Measurements from ENCODE around the gene TCERG1L. TPM values are rescaled to one million over a fixed set of nuclear protein-coding genes. Genes with fewer than 3 reads are reported as not detected.
"Not testable (repeated sequence)": the region's sequence is repeated elsewhere in the genome, so short reads cannot be mapped to it uniquely, and the experiment has no call there.

Gene TCERG1L
- total RNA-seq, 2 donors from 2014 or later = 0.45 to 0.68 TPM

DNA sequence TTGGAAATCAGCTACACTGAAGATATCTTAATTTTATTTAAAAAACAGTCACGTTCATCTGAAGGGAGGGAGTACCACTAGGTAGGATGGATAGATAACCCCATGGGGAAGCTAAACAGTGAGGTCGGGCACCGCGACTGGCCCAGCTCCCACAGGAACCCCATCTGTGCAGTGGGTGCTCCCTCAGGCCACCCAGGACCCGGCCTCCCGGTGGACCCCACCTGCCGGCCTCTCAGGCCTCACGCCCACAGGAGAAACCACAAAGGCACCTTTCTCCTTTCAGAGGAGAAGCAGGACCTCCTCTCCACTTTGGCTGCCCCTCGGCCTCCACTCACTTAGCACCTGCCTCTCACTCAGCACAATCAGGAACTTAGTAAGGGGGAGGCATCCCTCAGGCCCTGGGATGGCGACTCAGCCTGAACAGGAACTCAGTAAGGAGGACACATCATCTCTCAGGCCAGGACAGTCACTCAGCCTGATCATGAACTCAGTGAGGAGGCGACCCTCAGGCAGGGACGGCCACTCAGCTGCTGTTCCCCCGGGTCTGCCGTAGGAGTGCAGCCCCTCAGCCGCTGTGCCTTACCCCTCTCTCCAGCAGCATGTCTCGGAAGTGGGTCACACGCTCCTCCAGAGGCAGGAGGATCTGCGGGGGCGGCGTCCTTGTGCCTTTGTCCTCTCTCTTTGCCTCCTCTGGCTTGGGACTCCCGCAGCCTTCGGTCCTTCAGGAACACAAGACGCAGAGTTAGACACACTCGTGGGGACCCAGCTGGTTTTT, 195.1 kb downstream of the TCERG1L start:
- Mint-ChIP-seq H3K9me3 (no peaks in the 10 kb centered on the region), H3K27ac (peak overlapping the region; percentile 60 to 69), H3K36me3 (no peaks in the 10 kb centered on the region)
- DNase-seq (ENCODE audit: low spot score in 2 of 2) (no peak), ATAC-seq (no peak)

DNA sequence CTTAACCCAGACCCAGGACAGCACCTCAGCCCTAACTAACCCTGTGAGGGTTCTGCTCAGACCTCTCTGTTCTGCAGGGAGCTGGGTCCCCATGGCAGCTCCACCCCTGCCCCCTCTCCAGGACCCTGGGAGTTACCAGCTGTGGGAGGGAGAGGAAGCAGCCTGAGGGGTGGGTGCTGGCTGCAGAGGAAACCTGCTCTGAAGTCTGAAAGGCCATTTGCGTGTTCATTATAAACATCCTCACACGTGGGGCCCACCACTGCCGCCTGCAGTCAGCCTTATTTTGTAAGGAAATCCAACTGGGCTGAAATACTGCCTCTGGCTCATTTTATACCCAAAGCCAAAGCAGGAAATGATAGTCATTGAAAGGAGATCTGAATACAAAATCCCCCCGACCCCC, 195.7 kb downstream of the TCERG1L start:
- H3K27ac Mint-ChIP-seq = peak overlapping the region in 1 of 2 donors; percentile 22
- DNase-seq (ENCODE audit: low spot score in 2 of 2) (no peak), ATAC-seq (no peak)
- no peaks in the 10 kb centered on the region for H3K36me3 Mint-ChIP-seq
- no peaks in the 10 kb centered on the region for H3K9me3 Mint-ChIP-seq

DNA sequence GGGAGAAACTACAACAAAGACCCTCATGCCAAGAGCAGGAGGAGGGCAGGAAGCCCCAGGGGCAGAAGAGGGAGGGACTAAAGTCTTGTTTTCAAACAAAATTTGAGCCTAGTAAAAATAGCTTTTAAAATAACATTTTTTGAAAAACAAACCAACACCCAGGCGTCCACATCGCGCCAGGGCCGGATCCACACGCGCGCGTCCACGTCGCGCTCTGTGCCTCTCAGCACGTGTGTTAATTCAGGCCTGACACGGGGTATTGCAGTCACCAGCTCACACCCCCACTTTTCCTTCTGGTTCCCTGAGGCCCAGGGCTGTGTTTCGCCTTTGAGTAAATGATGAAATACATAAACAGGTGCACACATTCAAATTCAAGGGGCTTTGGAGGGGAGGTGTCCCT, 196.2 kb downstream of the TCERG1L start:
- H3K9me3 Mint-ChIP-seq = no peaks in the 10 kb centered on the region
- H3K27ac Mint-ChIP-seq = no peak overlapping the region
- DNase-seq (ENCODE audit: low spot score in 2 of 2) (no peak), ATAC-seq (no peak)
- no peaks in the 10 kb centered on the region for H3K36me3 Mint-ChIP-seq

DNA sequence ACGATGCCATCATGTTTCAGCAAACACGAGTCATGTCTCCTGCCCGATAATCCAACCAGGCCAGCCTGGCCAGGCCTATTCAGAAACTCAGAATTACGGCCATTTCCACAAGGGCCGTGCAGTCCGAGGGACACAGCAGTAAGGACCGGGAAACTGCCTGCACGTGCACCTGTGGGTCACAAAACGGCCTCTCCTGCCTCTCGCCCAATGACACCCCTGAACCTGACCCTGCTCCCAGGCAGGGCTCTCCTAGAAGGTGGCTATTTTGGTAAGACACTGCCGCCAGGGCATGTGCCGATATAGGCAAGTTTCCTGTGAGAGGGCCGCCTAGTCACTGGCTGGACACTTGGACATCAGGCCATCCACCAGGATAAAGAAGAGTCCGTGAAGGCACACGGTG, 196.7 kb downstream of the TCERG1L start:
- no peaks in the 10 kb centered on the region for H3K9me3 Mint-ChIP-seq
- no peak for ATAC-seq
- no peaks in the 10 kb centered on the region for H3K36me3 Mint-ChIP-seq
- no peak overlapping the region for H3K27ac Mint-ChIP-seq
- no peak for DNase-seq (ENCODE audit: low spot score in 2 of 2)

DNA sequence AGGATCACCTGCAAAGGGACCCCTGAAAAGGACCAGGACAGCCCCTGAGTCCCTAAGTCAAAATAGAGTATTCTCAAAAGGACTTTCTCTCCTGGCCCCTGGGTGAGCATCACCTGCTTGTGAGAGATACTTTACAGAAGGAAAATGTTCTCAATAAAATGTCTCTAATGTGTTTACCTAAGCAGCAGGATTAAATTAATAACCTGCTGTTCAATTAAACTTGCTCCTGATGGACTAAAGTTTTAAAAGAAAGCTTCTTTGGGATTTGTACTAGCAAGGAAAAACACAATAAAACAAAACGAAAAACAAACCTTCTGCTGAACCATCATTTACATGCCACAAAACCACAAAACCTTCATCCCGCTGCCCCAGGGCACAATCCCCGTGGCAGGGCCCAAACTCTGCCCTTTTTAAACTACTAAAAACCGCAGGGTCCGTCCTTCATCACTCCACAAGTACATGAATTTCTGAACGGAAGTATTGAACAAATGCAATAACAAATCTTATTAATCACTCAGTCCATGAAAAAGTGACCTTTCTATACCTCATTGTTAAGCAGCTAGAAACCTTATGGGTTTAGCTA, 197.7 kb downstream of the TCERG1L start:
- DNase-seq (ENCODE audit: low spot score in 2 of 2) (no peak), ATAC-seq (no peak)
- H3K9me3 Mint-ChIP-seq = peaks cover 0 to 3% of the 10 kb centered on the region in 2 donors
- no peak overlapping the region for H3K27ac Mint-ChIP-seq
- no peaks in the 10 kb centered on the region for H3K36me3 Mint-ChIP-seq

DNA sequence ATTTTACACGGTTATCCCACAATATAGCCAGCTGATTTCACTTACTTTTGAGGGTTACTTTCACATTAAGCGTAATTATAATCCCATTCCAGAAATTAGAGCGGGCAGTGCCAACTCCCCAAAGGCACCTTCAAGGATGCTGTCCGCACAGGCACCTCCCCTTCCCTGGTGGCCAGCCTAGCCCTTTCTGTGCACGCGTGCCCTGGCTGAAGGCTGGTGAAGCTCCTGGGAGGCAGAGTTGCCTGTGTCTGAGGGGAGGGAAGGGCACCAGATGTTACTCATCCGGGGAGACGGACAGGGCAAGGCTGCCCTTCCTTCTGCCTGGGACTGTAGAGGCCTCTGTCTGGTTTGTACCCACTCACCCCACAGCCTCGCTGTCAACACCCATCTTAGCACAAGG, 198.4 kb downstream of the TCERG1L start:
- no peaks in the 10 kb centered on the region for H3K36me3 Mint-ChIP-seq
- DNase-seq (ENCODE audit: low spot score in 2 of 2) (no peak), ATAC-seq (no peak)
- H3K9me3 Mint-ChIP-seq = peaks cover 0 to 3% of the 10 kb centered on the region in 2 donors
- no peak overlapping the region for H3K27ac Mint-ChIP-seq

DNA sequence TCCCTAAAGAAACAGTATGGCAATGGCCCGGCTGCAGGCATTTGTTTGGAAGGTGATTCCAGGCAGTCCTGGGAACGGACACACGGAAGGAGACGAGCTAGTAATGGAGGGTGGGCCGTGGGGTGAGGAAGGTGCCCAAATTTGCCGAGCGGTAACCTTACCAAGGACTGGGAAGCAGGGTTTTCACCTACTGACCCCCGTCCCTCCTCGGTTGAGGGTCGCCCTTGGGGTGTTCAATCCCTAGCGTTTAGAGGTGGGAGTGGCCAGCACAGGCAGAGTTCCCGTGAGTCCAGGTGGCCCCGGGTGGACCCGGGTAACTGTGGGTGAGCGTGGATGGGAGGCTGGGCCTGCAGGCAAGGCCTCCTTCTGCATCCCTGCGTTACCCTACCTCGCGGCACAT, 198.8 kb downstream of the TCERG1L start:
- Mint-ChIP-seq H3K27ac (peak overlapping the region in 1 of 2 donors; percentile 50), H3K36me3 (no peaks in the 10 kb centered on the region), H3K9me3 (peaks cover 0 to 6% of the 10 kb centered on the region in 2 donors)
- no peak for ATAC-seq
- DNase-seq (ENCODE audit: low spot score in 2 of 2) = no peak

DNA sequence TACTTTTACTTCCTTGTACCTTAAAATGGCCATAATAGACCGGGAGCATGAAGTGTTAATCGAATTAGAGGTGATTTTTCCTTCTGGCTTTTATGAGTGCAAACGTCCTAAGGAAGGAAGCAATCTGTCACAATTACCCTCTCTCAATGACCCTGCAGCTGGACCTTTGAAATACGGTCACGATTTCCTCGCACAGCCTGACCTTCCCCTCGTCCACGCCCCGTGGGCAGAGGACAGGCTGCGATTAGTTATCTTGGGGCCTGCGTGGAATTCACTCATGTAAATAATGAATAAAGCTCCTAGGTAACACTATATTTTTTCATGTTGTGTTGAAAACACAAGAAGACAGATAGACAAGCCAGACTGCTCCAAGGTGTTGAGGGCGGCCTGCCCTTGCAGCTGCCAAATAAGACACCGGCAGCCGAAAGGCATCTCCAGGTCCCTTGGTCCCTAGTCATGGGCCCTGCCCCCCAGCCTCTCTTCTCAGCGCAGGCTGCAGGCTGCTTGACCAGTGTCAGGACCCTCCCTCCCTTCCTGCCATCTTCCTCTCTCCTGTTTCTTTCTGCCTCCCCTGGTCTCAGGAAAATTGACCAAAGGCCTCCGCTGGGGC, 199.9 kb downstream of the TCERG1L start:
- Mint-ChIP-seq H3K27ac (no peak overlapping the region), H3K36me3 (no peaks in the 10 kb centered on the region), H3K9me3 (peaks cover 0 to 10% of the 10 kb centered on the region in 2 donors)
- ATAC-seq (no peak), DNase-seq (ENCODE audit: low spot score in 2 of 2) (no peak)

DNA sequence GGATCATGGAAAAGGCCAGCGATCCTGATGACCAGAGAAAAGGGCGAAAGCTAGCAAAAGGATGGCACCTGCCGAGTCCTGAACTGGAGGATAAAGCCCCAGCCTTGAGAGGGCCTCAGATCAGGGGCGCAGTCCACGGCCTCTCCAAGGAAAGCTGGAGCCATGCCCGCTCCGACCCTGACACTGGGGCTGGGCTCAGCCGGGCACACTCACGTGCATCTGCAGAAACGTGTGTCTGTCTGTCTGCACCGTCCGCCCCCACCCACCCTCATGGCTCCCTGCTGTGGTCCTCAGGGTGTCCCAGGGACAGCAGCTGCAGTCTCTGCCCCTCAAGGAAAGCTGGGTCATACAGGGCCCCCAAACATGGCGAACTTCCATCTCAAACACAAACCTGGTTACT, 200.5 kb downstream of the TCERG1L start:
- ATAC-seq (no peak), DNase-seq (ENCODE audit: low spot score in 2 of 2) (no peak)
- H3K36me3 Mint-ChIP-seq = no peaks in the 10 kb centered on the region
- H3K27ac Mint-ChIP-seq = no peak overlapping the region
- H3K9me3 Mint-ChIP-seq = peaks cover 0 to 10% of the 10 kb centered on the region in 2 donors

DNA sequence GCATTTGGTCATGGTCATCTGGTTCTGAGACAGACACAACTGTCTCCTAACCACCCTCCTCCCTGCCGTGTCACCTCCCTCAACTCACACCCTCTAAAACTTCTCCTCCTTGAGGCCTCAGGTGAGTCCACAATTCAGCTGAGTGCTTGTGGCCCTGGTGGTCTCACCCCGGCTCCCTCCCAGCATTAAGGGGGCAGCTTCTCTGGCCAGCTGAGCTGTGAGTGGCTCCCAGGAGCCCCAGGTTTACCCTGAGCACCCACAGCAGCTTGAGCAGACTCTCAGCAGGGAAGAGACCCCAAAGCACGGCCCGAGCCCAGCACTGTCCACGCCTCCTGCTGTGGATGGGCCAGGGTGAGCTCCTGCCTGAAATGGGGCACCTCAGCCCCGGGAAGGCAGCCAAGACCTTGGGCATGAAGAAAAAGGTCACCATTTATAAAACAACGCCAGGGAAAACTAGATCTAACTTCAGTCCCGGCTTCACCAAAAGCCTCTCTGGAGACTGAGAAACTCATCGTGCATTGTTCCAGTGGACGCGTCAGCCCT, 201.2 kb downstream of the TCERG1L start:
- peaks cover 0 to 10% of the 10 kb centered on the region in 2 donors for H3K9me3 Mint-ChIP-seq
- no peak for DNase-seq (ENCODE audit: low spot score in 2 of 2)
- H3K36me3 Mint-ChIP-seq = no peaks in the 10 kb centered on the region
- ATAC-seq = no peak
- H3K27ac Mint-ChIP-seq = no peak overlapping the region

DNA sequence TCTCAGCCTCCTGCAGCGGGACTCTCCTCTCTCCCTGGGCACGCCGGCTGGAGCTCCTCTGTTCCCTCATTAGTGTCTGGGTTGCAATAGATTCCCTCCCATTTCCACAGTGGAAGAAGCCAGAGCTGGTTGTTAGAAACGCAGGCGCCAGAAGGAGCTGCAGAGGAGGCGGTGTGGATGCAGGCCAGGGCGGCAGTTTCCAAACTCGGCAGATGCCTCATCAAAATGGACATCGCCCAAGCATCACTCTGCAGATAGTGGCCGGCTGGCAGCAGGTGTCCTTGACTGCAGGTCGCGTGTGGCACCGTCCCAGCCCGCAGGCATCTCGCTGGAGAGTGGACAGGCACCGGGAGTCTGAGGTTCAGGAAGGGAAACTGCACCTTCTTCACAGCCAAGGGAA, 201.8 kb downstream of the TCERG1L start:
- DNase-seq (ENCODE audit: low spot score in 2 of 2) (no peak), ATAC-seq (no peak)
- no peaks in the 10 kb centered on the region for H3K36me3 Mint-ChIP-seq
- H3K9me3 Mint-ChIP-seq = peaks cover 0 to 10% of the 10 kb centered on the region in 2 donors
- no peak overlapping the region for H3K27ac Mint-ChIP-seq

DNA sequence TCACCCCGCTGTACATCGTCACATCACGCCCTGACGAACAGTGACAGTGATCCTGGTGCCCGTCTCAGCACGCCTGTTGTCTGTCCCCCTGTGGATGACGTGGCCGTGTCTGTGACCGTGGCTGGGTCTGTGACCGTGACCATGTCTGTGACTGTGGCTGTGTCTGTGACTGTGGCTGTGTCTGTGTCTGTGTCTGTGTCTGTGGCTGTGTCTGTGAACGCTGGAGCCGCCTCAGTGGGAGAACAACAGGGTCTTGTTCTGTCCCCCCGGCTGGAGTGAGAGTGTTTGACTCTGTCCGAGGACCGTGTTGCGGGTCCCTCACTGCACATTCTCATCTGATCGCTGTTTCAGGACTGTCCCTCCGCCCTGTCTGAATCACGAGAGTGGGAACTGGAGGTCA, 202.2 kb downstream of the TCERG1L start:
- Mint-ChIP-seq H3K9me3 (peaks cover 0 to 10% of the 10 kb centered on the region in 2 donors), H3K36me3 (no peaks in the 10 kb centered on the region), H3K27ac (no peak overlapping the region)
- ATAC-seq (no peak), DNase-seq (ENCODE audit: low spot score in 2 of 2) (no peak)

DNA sequence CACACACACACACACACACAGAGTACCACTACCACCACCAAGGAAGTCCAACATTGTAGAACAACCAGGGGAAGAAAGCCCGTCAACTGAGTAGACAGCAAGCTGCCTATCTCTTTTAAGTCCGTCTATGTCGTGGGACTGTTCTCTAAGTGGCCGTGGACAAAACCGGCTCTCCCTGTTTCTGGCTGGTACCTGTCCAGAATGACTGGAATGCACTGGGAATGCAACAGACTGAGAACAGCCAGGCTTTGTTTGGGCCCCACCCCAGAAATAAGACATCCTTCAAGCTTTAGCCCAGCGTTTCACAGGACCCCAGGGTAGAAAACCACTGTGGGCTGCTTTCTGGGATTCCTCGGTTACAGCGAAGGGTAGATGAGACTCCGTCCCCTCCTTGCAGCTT, 203.6 kb downstream of the TCERG1L start:
- peaks cover 0 to 10% of the 10 kb centered on the region in 2 donors for H3K9me3 Mint-ChIP-seq
- H3K27ac Mint-ChIP-seq = no peak overlapping the region
- no peaks in the 10 kb centered on the region for H3K36me3 Mint-ChIP-seq
- ATAC-seq (no peak), DNase-seq (ENCODE audit: low spot score in 2 of 2) (no peak)

DNA sequence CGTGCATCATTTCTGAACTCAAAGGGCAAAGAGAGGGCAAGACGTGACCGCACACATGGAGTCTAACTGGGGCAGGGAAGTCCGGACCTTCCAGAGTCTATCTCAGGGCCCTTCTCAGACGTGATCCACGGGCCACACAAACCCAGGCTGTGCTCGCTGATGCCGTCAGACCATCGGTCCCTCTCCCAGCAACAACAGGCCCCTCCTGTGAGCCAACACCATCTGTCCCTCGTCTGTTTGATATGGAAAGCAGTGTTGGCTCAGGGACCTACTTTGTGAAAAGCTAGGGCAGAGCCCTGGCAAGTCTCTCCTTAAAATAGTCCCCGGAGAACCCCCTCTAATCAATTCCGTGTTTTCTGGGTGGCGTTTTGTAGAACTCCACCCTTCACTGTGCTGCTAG, 208.8 kb downstream of the TCERG1L start:
- DNase-seq (ENCODE audit: low spot score in 2 of 2) = no peak
- no peak for ATAC-seq
- H3K9me3 Mint-ChIP-seq = peaks cover 0 to 3% of the 10 kb centered on the region in 2 donors
- H3K36me3 Mint-ChIP-seq = no peaks in the 10 kb centered on the region
- no peak overlapping the region for H3K27ac Mint-ChIP-seq

DNA sequence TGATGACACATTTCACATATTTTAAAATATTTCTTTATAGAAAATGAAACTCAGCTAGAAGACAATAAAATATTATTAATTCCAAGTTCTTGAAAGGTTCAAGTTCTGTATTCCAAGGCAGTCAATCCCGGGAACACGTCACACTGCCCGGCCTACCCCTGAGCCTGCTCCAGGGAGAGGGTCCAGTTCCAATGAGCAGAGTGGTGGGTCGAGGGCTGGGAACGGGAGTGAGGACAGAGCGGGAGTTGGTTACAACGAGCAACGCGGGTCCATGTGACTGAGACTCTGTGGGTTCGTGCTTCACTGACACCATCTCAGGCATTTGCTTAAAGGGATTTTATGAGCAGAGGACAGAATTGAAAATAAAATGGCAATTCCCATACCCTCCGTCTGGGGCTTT, 209.4 kb downstream of the TCERG1L start:
- DNase-seq (ENCODE audit: low spot score in 2 of 2) (no peak), ATAC-seq (no peak)
- Mint-ChIP-seq H3K27ac (no peak overlapping the region), H3K9me3 (no peaks in the 10 kb centered on the region), H3K36me3 (no peaks in the 10 kb centered on the region)

DNA sequence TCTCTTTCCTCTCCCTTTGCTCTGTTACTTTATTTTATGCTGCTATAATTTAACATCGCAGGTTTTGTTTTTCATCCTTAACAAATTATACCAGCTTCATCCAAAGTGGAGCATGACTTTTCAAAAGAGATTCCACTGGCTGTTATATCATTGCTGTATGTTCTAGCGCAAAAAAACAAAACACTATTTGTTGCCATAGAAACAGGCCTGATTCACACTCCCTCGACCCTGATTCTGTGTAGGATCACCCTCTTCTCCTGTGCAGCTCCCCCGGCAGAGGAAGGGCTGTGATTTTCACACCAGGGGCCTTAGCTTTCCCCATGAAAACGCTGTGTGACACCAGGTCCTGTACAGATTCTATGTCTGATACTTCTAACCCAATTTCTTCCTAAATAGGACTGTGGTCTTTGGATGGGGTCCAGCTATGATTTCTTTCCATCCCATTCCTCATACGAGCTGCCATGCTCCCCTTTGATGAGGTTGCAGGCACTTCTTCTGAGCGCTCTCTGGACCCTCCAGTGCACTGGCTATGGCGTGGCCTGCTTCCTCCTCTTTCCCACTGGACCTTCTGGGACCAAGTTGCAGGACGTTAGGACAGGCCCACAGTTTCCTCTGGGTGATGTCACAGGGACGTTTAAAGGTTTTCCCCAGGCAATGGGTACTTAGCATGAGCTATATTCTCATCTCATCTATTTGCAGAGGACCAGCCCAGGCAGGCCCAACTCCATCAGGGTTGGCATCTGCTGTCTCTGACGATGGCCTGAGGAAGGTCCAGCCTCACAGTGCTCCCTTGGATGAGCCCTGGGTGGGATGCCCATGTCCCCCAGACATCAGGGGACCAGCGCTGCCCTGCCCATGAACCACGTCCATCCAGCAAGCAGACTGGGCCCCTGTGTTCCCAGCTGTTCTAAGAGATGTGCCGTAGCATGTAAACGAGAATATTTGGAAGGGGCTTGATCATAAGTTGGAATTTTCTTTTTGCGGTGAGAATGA, 210.8 kb downstream of the TCERG1L start:
- H3K27ac Mint-ChIP-seq; H3K9me3 Mint-ChIP-seq; H3K36me3 Mint-ChIP-seq; DNase-seq (ENCODE audit: low spot score in 2 of 2); ATAC-seq: not testable (repeated sequence)
